SK-N-SH (cell line): ENCODE results near the gene STPG1. TPM values are rescaled to one million over a fixed set of nuclear protein-coding genes. Genes with fewer than 3 reads are reported as not detected.

Source experiments
- CTCF ChIA-PET: fragments of 300-600, 350-600 bp; formaldehyde crosslinking; extraction: SDS; loops from one replicate; lab custom pipeline; 2021; lab: Yijun Ruan, JAX
- POLR2A ChIA-PET: fragments of 350-600 bp; sonication (Branson Sonifier 250); formaldehyde crosslinking; extraction: SDS; loops from one replicate; lab custom pipeline; 2020; ENCODE audit warnings: antibody characterized with exemption, inconsistent platforms; lab: Yijun Ruan, JAX
- DNase-seq: peaks from one replicate; pipeline ENCODE4 v3.0.0; 2012
- H2AFZ ChIP-seq: fragments of 200-600 bp; sonication (generic); 2 replicates; pipeline ENCODE4 v1.8.1; 2016; ENCODE audit warnings: antibody characterized with exemption, mild to moderate bottlenecking, low read depth
- H3F3A ChIP-seq: fragments of 200-600 bp; sonication (generic); replicated peaks from 2 replicates; pipeline ENCODE3; 2016; ENCODE audit warnings: antibody characterized with exemption, mild to moderate bottlenecking; ENCODE audit not compliant: insufficient read depth
- H3K27ac ChIP-seq, 2 experiments: fragments of 200-500 bp in 1 of 2; fragments of 200-600 bp in 1 of 2; sonication (Bioruptor generic) in 1 of 2; sonication (generic), shearing (Covaris generic) in 1 of 2; 2 replicates each; pipeline versions ENCODE4 v1.5.1 to v1.6.1; 2014 to 2016; ENCODE audit warnings: low read depth in 2 of 2, inconsistent platforms in 1 of 2, low read length in 1 of 2, mild to moderate bottlenecking in 1 of 2, mixed read lengths in 1 of 2
- H3K27me3 ChIP-seq: fragments of 200-600 bp; sonication (generic), shearing (Covaris generic); 2 replicates; pipeline ENCODE4 v1.6.1; 2016; ENCODE audit warnings: mixed run types; ENCODE audit not compliant: insufficient read depth
- H3K36me3 ChIP-seq, 2 experiments: fragments of 200-500 bp in 1 of 2; fragments of 200-600 bp in 1 of 2; sonication (Bioruptor generic) in 1 of 2; sonication (generic) in 1 of 2; replicated peaks in 1 of 2; 2 replicates each; pipeline versions ENCODE3 to v1.5.1; 2014 to 2016; ENCODE audit warnings: low read length in 1 of 2, mild to moderate bottlenecking in 1 of 2; ENCODE audit not compliant: insufficient read depth in 2 of 2, control insufficient read depth in 1 of 2
- H3K4me1 ChIP-seq, 2 experiments: fragments of 200-500 bp in 1 of 2; fragments of 200-600 bp in 1 of 2; sonication (Bioruptor generic) in 1 of 2; sonication (generic), shearing (Covaris generic) in 1 of 2; 2 replicates each; pipeline versions ENCODE4 v1.5.1 to v1.6.1; 2014 to 2016; ENCODE audit warnings: low read depth in 1 of 2, low read length in 1 of 2, mixed run types in 1 of 2; ENCODE audit not compliant: insufficient read depth in 2 of 2, control insufficient read depth in 1 of 2
- H3K4me2 ChIP-seq: fragments of 200-600 bp; sonication (generic), shearing (Covaris generic); 2 replicates; pipeline ENCODE4 v1.6.1; 2017; ENCODE audit warnings: mixed run types
- H3K4me3 ChIP-seq, 2 experiments: fragments of 200-500 bp in 1 of 2; fragments of 200-600 bp in 1 of 2; sonication (Bioruptor generic) in 1 of 2; sonication (generic), shearing (Covaris generic) in 1 of 2; 2 replicates each; pipeline versions ENCODE4 v1.5.1 to v1.8.1; 2014 to 2016; ENCODE audit warnings: low read depth in 2 of 2, inconsistent platforms in 1 of 2, low read length in 1 of 2, mild to moderate bottlenecking in 1 of 2, mixed read lengths in 1 of 2, moderate library complexity in 1 of 2
- H3K79me2 ChIP-seq: fragments of 200-600 bp; sonication (generic); 2 replicates; pipeline ENCODE4 v1.8.1; 2017; ENCODE audit warnings: mild to moderate bottlenecking; ENCODE audit not compliant: insufficient read depth
- H3K9ac ChIP-seq: fragments of 200-600 bp; sonication (generic); 2 replicates; pipeline ENCODE4 v1.6.1; 2017; ENCODE audit warnings: mixed run types
- H3K9me2 ChIP-seq: fragments of 200-600 bp; sonication (generic); 2 replicates; pipeline ENCODE4 v1.6.1; 2017; ENCODE audit warnings: mixed run types
- H3K9me3 ChIP-seq: fragments of 200-600 bp; sonication (generic); 2 replicates; pipeline ENCODE4 v1.6.1; 2017; ENCODE audit warnings: mixed run types, mild to moderate bottlenecking, moderate library complexity
- H4K20me1 ChIP-seq: fragments of 200-600 bp; sonication (generic); 2 replicates; pipeline ENCODE4 v1.6.1; 2017; ENCODE audit warnings: mild to moderate bottlenecking, mixed run types; ENCODE audit not compliant: insufficient read depth
- ELF1 ChIP-seq: IDR thresholded peaks from 2 replicates; pipeline ENCODE4 v1.4.0; 2012
- MXI1 ChIP-seq: IDR thresholded peaks from 2 replicates; pipeline ENCODE4 v1.6.1; 2012; ENCODE audit warnings: mild to moderate bottlenecking, low read depth, low read length, improper control_type of control experiment
- REST ChIP-seq: IDR thresholded peaks from 2 replicates; pipeline ENCODE4 v1.6.1; 2012; ENCODE audit warnings: mild to moderate bottlenecking, low read depth, low read length, moderate library complexity
- RXRA ChIP-seq: IDR thresholded peaks from 2 replicates; pipeline ENCODE4 v1.4.0; 2012; ENCODE audit warnings: low read depth, mild to moderate bottlenecking, borderline replicate concordance
- USF1 ChIP-seq: IDR thresholded peaks from 2 replicates; pipeline ENCODE4 v1.4.0; 2012; ENCODE audit warnings: low read depth, borderline replicate concordance
- WGBS: methylation state at CpG from one replicate; pipeline ENCODE4 v1.1.6; 2017; ENCODE audit warnings: low lambda C conversion rate; 5-methylcytosine and 5-hydroxymethylcytosine counted together
- polyA plus RNA-seq, 3 experiments: library from polyadenylated mRNA; depleted of rRNA; stranded (reverse); fragments of >200 nt; gene quantifications; 2 replicates each; pipeline ENCODE4 v1.2.3, GENCODE V29; 2012

Gene STPG1
- polyA plus RNA-seq, 1 of the 3 experiments (the other 2 are of a cell fraction): 8.7 TPM

DNA sequence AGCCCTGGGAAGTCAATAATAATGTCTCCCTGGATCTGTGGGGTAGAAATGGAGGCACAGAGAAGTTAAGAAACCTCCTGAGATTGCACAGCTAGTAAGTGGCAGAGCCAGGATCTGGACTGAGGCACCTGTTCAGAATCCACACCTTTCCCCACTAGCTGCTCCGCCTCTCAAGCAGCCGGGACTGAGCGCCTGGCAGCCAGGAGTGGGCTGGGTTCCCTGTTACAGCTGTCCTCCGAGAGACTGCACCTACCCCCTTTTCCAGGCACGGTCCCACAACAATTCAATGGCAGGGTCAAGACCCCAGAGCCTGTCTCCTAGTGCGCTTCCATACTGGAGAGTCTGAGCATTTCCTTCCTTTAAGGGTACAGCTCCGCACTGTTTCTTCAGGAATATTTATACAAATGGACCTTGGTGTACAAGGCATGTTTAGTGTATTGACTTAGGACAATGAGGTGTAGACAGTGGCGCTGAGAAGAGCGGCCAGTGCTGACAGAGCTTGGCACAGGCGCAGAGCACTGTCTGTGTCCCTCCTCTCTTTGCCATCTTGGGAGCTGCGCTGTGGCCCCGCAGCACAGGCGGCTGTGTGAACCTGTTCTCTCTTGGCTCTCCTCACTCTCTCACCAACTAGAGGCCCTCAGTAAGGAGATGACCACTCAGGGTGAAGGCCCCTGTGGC is 70.0 kb downstream of the STPG1 start:
- Histone ChIP-seq H3K4me1 (peaks cover 0 to 7% of the 10 kb centered on the region in 2 experiments; a peak in 1 of 4 replicates), H3K27ac (no peak overlapping the region), H3K4me3 (no peak overlapping the region), H3F3A (no peaks in the 10 kb centered on the region), H3K9me3 (no peaks in the 10 kb centered on the region), H3K36me3 (no peaks in the 10 kb centered on the region), H3K4me2 (no peak overlapping the region), H3K9me2 (no peaks in the 10 kb centered on the region), H3K79me2 (no peaks in the 10 kb centered on the region), H3K27me3 (no peaks in the 10 kb centered on the region), H4K20me1 (no peaks in the 10 kb centered on the region), H3K9ac (no peak overlapping the region), H2AFZ (no peak overlapping the region)
- ChIA-PET CTCF (interaction anchor here (1.0 to 1.9 kb wide), 2 partner anchors 48 to 144 kb away, joined by 3 to 10 read pairs; no protein-coding TSS in a partner anchor), POLR2A (no interaction called here)
- DNase-seq: no peak
- WGBS: 89% methylated on average over 12 of the region's 13 CpGs
- TF ChIP-seq RXRA: no peak
- no peak for TF ChIP-seq REST
- no peak for TF ChIP-seq ELF1
- TF ChIP-seq MXI1: no peak

DNA sequence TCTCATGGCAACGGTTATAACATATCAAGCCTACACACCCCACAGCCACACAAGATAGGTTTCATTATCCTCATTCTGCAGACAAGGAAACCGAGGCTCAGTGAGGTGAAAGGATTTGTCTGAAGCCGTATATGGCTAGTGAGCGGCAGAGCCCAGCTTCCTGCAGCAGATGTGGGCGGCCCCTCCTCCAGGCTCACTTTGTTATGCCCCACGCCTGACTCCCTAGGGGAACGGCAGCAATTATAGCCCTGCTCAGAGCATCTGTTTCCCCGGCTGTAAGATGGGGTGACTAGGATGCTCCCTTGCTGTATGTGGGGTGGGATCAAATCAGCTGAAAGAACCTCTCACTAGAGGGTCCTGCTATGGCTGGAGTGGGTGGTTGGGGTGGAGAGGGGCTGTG is 72.3 kb downstream of the STPG1 start:
- H3K27ac ChIP-seq: no peak overlapping the region
- H3K36me3 ChIP-seq: no peaks in the 10 kb centered on the region
- peaks cover 0 to 7% of the 10 kb centered on the region in 2 experiments; a peak in 1 of 4 replicates for H3K4me1 ChIP-seq
- no peak for TF ChIP-seq USF1
- H4K20me1 ChIP-seq: no peaks in the 10 kb centered on the region
- H3K4me2 ChIP-seq: no peak overlapping the region
- no peak overlapping the region for H2AFZ ChIP-seq
- CTCF ChIA-PET: interaction anchor here (0.7 to 2.1 kb wide), 3 partner anchors 18 to 103 kb away, joined by 3 to 13 read pairs (median 3); no protein-coding TSS in a partner anchor
- no peaks in the 10 kb centered on the region for H3F3A ChIP-seq
- H3K27me3 ChIP-seq: no peaks in the 10 kb centered on the region
- no peak overlapping the region for H3K4me3 ChIP-seq
- H3K9ac ChIP-seq: no peak overlapping the region
- WGBS: 82% methylated on average over 5 of the region's 8 CpGs
- H3K79me2 ChIP-seq: no peaks in the 10 kb centered on the region
- H3K9me2 ChIP-seq: no peaks in the 10 kb centered on the region
- no peaks in the 10 kb centered on the region for H3K9me3 ChIP-seq
- POLR2A ChIA-PET: interaction anchor here (0.6 kb wide), 1 partner anchor 13 kb away, joined by 3 read pairs; no protein-coding TSS in a partner anchor
- no peak for DNase-seq
